Kidney epithelial cell (primary cell): ENCODE measurements around the gene MISP. TPM values are rescaled to one million over a fixed set of nuclear protein-coding genes. Genes with fewer than 3 reads are reported as not detected.

Experiments
- DNase-seq: peaks from one replicate; pipeline ENCODE4 v3.0.0-alpha.2; 2010; ENCODE audit warnings: low read depth
- H3K27me3 ChIP-seq: 2 replicates; pipeline ENCODE4 v1.6.0; 2011; ENCODE audit warnings: low read length; ENCODE audit not compliant: control insufficient read depth, insufficient read depth
- H3K36me3 ChIP-seq: 2 replicates; pipeline ENCODE4 v1.5.1; 2011; ENCODE audit warnings: low read length; ENCODE audit not compliant: control insufficient read depth, insufficient read depth
- H3K4me3 ChIP-seq: 2 replicates; pipeline ENCODE4 v1.5.1; 2011; ENCODE audit warnings: low read depth, mild to moderate bottlenecking, control low read depth, low read length
- total RNA-seq: library from RNA; depleted of rRNA; stranded (reverse); fragments of >200 nt; gene quantifications from 2 replicates; pipeline ENCODE4 v1.2.3, GENCODE V29; 2015
- TF ChIP-seq, protein P1 (sequence below): IDR thresholded peaks from 2 replicates; pipeline ENCODE4 v1.5.1; 2011; ENCODE audit warnings: mild to moderate bottlenecking, moderate library complexity, low read length, control low read depth, inconsistent platforms; ENCODE audit not compliant: insufficient read depth, poor library complexity, severe bottlenecking

Gene MISP
- total RNA-seq, 1 donor from 2014 or later, result 45.6 TPM

DNA sequence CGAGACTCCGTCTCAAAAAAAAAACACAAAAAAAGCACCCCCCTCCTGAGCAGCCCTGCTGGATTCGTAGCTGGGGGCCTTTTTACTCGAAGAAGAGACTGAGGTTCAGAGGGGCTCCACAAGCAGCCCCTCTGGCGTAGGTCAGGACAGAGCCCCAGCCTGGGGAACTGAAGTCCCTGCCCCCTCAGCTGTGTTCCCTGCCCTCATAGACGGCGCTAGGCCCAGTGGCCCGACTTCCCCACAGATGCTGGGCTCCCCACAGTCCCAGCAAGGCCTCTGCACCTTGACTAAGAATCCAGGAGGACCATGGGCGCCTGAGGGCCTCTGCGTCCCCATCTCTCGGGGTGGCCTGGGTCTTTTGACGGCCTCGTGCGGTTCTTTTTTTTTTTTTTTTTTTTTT lies 1.1 kb upstream of the MISP start:
- DNase-seq, result no peak
- TF ChIP-seq, protein P1, sequence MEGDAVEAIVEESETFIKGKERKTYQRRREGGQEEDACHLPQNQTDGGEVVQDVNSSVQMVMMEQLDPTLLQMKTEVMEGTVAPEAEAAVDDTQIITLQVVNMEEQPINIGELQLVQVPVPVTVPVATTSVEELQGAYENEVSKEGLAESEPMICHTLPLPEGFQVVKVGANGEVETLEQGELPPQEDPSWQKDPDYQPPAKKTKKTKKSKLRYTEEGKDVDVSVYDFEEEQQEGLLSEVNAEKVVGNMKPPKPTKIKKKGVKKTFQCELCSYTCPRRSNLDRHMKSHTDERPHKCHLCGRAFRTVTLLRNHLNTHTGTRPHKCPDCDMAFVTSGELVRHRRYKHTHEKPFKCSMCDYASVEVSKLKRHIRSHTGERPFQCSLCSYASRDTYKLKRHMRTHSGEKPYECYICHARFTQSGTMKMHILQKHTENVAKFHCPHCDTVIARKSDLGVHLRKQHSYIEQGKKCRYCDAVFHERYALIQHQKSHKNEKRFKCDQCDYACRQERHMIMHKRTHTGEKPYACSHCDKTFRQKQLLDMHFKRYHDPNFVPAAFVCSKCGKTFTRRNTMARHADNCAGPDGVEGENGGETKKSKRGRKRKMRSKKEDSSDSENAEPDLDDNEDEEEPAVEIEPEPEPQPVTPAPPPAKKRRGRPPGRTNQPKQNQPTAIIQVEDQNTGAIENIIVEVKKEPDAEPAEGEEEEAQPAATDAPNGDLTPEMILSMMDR, result no peak
- Histone ChIP-seq H3K27me3 (no peaks in the 10 kb centered on the region), H3K4me3 (no peak overlapping the region), H3K36me3 (no peaks in the 10 kb centered on the region)

DNA sequence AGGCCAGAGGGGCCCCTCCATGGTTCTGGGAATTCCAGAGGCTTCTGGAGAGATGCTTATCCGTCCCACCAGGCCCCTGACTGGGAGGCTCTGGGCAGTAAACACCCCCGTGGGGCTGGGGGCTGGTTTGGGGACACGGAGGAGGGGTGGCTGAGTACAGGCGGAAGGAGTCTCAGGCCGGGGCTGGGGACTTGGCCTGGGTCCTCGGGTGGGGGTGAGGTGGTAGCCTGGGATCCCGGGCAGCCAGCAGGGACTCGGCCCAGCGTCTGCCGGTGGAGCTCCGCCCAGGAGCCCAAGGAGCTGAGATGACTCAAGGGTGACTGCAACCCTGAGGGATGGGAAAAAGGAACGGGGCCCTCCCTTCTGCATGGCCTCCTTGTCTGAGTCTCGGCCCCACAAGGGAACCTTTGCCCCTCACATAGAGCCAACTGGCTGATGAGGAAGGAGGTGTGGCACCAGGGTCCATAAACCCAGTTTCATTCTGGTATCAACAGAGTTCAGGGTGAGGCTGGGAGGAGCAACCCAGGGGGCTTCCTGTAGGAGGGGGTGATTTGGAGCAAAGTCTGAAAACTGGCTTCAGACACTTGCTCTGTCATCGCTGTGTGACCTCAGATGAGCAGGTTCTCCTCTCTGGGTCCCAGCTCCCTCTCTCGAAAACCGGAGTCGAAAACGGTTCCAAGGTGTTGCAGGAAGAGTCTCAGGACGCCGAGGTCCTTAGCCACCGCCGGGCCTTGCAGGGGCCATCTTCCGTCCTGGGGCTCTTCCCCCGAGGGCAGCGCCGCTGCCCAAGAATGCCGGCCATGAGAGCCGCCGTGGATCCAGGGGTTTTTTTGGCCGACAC lies 809 bp downstream of the MISP start:
- peak; percentile 67 for DNase-seq
- Histone ChIP-seq H3K27me3 (no peaks in the 10 kb centered on the region), H3K4me3 (peak overlapping the region; percentile 26), H3K36me3 (no peaks in the 10 kb centered on the region)
- TF ChIP-seq, protein P1, result no peak

DNA sequence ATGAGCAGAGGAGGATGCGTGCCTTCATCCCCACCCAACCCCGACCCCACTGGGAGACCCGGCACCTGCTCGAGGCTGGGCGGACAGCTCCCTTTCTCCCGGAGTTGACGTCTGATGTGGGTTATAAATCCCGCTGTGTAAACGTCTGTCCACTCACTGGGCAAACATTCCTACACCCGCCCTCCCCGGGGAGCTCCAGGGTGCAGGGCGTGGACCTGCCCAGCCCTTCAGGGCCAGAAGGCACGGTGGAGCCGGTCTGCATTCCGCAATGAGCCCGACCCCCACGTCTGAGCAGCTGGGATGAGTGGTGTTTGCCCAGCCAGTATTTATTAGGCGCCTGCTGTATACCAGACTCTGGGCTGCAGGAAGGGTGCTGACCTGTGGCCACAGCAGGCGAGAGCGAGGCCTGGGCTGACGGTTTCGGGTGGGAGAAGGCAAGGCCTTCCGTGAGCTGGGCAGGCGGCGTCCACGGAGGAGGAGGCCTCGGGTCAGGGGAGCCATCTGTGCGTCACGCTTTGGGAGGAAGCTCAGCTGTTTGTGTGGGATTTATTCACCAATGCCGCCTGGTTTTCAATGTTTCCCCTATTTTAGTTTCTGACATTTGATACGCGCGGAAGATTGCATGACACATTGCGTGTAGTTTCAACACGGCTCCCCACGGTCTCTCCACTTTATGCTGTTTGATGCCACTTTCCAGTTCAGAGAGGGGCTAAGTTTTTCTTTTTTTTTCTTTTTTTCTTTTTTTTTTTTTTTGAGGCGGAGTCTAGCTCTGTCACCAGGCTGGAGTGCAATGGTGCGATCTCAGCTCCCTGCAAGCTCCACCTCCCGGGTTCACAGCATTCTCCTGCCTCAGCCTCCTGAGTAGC lies 2.0 kb downstream of the MISP start:
- H3K27me3 ChIP-seq, result no peaks in the 10 kb centered on the region
- DNase-seq, result peak; percentile 90
- no peak overlapping the region for H3K4me3 ChIP-seq
- TF ChIP-seq, protein P1, result no peak
- H3K36me3 ChIP-seq, result no peaks in the 10 kb centered on the region

DNA sequence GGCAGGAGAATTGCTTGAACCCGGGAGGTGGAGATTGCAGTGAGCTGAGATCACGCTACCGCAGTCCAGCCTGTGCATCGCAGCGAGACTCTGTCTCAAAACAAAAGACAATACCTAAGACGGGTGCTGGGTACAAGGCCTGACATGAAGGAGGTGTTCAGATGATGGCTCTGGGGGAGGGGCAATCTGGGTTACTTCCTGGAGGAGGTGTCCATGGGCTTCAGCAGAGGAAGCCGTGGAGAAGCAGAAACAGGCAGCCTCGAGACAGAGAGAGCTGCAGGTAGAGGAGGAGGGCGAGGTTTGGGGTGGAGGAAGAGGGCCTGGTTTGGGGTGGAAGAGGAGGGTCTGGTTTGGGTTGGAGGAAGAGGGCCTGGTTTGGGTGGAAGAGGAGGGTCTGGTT lies 3.6 kb downstream of the MISP start:
- H3K4me3 ChIP-seq, result no peak overlapping the region
- no peak for DNase-seq
- TF ChIP-seq, protein P1, result no peak
- H3K27me3 ChIP-seq, result no peaks in the 10 kb centered on the region
- H3K36me3 ChIP-seq, result no peaks in the 10 kb centered on the region

DNA sequence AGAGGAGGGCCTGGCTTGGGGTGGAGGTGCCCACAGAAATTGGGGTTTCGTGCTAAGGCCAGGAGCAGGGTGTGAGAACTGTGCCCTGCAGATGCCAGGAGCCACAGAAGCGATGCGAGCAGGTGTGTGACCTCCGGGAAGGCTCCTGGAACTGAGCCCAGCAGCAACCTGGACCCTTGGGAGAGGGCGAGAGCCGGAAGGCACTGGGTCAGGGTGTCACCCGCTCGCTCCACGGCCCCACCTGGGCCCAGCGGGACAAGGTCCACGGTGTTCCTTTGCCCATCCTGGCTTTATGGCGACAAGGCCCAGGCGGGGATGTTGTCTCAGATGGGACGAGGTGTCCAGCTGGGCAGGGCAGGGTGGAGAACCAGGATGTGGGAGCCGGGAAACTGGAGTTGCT lies 4.2 kb downstream of the MISP start:
- no peak for DNase-seq
- no peaks in the 10 kb centered on the region for H3K36me3 ChIP-seq

More for the DNA sequence above, 4.2 kb downstream of the MISP start:
- TF ChIP-seq, protein P1, result no peak
- Histone ChIP-seq H3K27me3 (no peaks in the 10 kb centered on the region), H3K4me3 (no peak overlapping the region)
